ENCODE data around the gene TRNP1. TPM values are rescaled to one million over a fixed set of nuclear protein-coding genes. Genes with fewer than 3 reads are reported as not detected.

TRNP1 gene
- total RNA-seq, 1 donor from 2014 or later = 0.07 TPM

Other genes starting within 250 kb of the TRNP1 start
- 16.1 and 17.0 TPM in 2 replicates for gene PIGV, start 205.7 kb upstream of the TRNP1 start, total RNA-seq
- 47.1 and 52.5 TPM in 2 replicates for gene ZDHHC18, start 167.0 kb upstream of the TRNP1 start, total RNA-seq
- gene SFN, start 130.5 kb upstream of the TRNP1 start, total RNA-seq = 1.1 and 1.5 TPM in 2 replicates
- gene GPN2, start 103.4 kb upstream of the TRNP1 start, total RNA-seq = 33.1 and 36.4 TPM in 2 replicates
- gene GPATCH3, start 93.2 kb upstream of the TRNP1 start, total RNA-seq = 13.9 and 15.8 TPM in 2 replicates
- not detected in 2 replicates for gene NR0B2, start 79.7 kb upstream of the TRNP1 start, total RNA-seq
- gene NUDC, start 71.9 kb upstream of the TRNP1 start, total RNA-seq = 88.6 and 91.4 TPM in 2 replicates
- gene KDF1, start 33.2 kb upstream of the TRNP1 start, total RNA-seq = not detected in 2 replicates
- not detected in 2 replicates for gene TENT5B, start 19.2 kb downstream of the TRNP1 start, total RNA-seq
- gene SLC9A1, start 161.4 kb downstream of the TRNP1 start, total RNA-seq = 24.6 and 25.4 TPM in 2 replicates
- gene WDTC1, start 240.9 kb downstream of the TRNP1 start, total RNA-seq = 24.0 and 24.4 TPM in 2 replicates